ENCODE data around the gene NINJ2.

DNA sequence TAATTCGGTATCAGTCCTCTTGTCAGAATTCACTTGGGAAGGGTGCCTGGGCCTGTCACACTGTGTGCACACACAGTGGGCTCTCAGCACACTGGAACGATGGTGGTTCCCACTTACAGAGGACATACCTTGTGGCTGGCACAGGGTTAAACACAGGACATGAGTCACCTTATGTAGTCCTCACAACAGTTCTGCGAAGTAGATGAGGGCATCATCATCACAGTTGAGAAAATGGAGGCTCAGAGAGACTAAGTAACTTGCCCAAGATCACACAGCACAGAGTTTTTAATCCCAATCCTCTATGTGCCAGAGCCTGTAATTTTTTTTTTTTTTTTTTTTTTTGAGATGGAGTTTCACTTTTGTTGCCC is 90.7 kb downstream of the NINJ2 start:
- TF ChIP-seq, protein P1, sequence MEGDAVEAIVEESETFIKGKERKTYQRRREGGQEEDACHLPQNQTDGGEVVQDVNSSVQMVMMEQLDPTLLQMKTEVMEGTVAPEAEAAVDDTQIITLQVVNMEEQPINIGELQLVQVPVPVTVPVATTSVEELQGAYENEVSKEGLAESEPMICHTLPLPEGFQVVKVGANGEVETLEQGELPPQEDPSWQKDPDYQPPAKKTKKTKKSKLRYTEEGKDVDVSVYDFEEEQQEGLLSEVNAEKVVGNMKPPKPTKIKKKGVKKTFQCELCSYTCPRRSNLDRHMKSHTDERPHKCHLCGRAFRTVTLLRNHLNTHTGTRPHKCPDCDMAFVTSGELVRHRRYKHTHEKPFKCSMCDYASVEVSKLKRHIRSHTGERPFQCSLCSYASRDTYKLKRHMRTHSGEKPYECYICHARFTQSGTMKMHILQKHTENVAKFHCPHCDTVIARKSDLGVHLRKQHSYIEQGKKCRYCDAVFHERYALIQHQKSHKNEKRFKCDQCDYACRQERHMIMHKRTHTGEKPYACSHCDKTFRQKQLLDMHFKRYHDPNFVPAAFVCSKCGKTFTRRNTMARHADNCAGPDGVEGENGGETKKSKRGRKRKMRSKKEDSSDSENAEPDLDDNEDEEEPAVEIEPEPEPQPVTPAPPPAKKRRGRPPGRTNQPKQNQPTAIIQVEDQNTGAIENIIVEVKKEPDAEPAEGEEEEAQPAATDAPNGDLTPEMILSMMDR (IDR thresholded peaks at IDR 0.05) = no peak
- TF ChIP-seq FOXJ3 (CRISPR knock-in tag; IDR thresholded peaks at IDR 0.05) = no peak
- TF ChIP-seq SMC3 (IDR thresholded peaks at IDR 0.05; ENCODE audit: low read depth, low read length) = no peak
- TF ChIP-seq POLR2AphosphoS5 (IDR thresholded peaks at IDR 0.05; ENCODE audit: low read depth, low read length) = no peak
- TF ChIP-seq, protein P2, sequence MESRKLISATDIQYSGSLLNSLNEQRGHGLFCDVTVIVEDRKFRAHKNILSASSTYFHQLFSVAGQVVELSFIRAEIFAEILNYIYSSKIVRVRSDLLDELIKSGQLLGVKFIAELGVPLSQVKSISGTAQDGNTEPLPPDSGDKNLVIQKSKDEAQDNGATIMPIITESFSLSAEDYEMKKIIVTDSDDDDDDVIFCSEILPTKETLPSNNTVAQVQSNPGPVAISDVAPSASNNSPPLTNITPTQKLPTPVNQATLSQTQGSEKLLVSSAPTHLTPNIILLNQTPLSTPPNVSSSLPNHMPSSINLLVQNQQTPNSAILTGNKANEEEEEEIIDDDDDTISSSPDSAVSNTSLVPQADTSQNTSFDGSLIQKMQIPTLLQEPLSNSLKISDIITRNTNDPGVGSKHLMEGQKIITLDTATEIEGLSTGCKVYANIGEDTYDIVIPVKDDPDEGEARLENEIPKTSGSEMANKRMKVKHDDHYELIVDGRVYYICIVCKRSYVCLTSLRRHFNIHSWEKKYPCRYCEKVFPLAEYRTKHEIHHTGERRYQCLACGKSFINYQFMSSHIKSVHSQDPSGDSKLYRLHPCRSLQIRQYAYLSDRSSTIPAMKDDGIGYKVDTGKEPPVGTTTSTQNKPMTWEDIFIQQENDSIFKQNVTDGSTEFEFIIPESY (IDR thresholded peaks at IDR 0.05; ENCODE audit: borderline replicate concordance, low read depth) = no peak
- TF ChIP-seq JUND (IDR thresholded peaks at IDR 0.05) = no peak
- TF ChIP-seq, protein P3, sequence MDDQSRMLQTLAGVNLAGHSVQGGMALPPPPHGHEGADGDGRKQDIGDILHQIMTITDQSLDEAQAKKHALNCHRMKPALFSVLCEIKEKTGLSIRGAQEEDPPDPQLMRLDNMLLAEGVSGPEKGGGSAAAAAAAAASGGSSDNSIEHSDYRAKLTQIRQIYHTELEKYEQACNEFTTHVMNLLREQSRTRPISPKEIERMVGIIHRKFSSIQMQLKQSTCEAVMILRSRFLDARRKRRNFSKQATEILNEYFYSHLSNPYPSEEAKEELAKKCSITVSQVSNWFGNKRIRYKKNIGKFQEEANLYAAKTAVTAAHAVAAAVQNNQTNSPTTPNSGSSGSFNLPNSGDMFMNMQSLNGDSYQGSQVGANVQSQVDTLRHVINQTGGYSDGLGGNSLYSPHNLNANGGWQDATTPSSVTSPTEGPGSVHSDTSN (IDR thresholded peaks at IDR 0.05) = no peak
- no peak for TF ChIP-seq EZH2phosphoT487 (IDR thresholded peaks at IDR 0.05; ENCODE audit: borderline replicate concordance, low read depth)
